Measurements from ENCODE around the gene AMPH.

Gene AMPH

DNA sequence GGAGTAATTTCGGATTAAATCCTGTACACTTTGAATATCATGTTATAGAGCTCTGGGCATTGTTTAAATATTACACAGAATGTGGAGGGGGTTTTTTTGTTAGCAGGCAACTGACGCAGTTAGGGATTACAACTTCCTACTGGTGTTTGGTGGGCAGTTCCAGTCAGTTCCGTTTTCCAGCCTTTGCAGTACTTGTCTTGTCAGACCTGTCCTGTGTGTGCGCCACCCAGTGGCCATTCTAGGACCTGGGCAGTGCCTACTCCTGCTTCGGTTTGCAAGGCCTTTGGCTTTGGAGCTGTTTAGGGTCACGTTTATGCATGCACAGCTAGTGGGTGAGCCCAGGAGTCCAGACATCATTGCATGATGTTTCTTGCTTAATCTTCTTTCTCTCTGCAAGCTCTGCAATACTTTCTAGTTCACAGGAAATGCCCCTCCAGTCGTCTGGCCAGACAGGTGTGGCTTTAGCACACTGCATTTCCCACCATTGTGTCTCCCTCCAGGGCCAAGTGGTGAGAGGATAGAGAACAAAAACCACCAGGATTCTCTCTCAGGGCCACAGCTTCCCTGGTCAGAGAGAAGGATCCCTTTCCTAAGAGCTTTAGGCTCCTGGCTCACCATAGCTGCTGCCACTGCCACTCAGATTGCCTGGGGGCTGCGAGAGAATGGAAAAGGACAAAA is 261.2 kb downstream of the AMPH start:
- H2AFZ ChIP-seq (ENCODE audit: low read depth, low read length, severe bottlenecking) = no peak overlapping the region
- H3K4me2 ChIP-seq (ENCODE audit: low read depth, low read length, poor library complexity, severe bottlenecking) = no peak overlapping the region
- no peaks in the 10 kb centered on the region for H3K9me2 ChIP-seq (replicated peaks; ENCODE audit: insufficient read depth, low read length)
- no peak overlapping the region for H3K27ac ChIP-seq (ENCODE audit: low read depth, low read length)
- no peaks in the 10 kb centered on the region for H3K9me3 ChIP-seq (ENCODE audit: insufficient read depth, low read length)
- no peaks in the 10 kb centered on the region for H3F3A ChIP-seq (ENCODE audit: insufficient read depth)
- H4K20me1 ChIP-seq (ENCODE audit: low read depth, low read length) = no peaks in the 10 kb centered on the region
- TF ChIP-seq, protein P1, sequence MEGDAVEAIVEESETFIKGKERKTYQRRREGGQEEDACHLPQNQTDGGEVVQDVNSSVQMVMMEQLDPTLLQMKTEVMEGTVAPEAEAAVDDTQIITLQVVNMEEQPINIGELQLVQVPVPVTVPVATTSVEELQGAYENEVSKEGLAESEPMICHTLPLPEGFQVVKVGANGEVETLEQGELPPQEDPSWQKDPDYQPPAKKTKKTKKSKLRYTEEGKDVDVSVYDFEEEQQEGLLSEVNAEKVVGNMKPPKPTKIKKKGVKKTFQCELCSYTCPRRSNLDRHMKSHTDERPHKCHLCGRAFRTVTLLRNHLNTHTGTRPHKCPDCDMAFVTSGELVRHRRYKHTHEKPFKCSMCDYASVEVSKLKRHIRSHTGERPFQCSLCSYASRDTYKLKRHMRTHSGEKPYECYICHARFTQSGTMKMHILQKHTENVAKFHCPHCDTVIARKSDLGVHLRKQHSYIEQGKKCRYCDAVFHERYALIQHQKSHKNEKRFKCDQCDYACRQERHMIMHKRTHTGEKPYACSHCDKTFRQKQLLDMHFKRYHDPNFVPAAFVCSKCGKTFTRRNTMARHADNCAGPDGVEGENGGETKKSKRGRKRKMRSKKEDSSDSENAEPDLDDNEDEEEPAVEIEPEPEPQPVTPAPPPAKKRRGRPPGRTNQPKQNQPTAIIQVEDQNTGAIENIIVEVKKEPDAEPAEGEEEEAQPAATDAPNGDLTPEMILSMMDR (IDR thresholded peaks at IDR 0.05; ENCODE audit: insufficient read depth, low read length, poor library complexity, severe bottlenecking) = peak; percentile 50
- no peak for TF ChIP-seq EZH2phosphoT487 (conservative IDR thresholded peaks at IDR 0.05; ENCODE audit: low read length)
- no peaks in the 10 kb centered on the region for H3K27me3 ChIP-seq (ENCODE audit: low read length)
- H3K9ac ChIP-seq (ENCODE audit: low read length) = no peak overlapping the region
- H3K79me2 ChIP-seq (ENCODE audit: insufficient read depth, low read length) = no peaks in the 10 kb centered on the region
- no peak overlapping the region for H3K4me3 ChIP-seq (ENCODE audit: insufficient read depth, low read length, poor library complexity, severe bottlenecking)
- H3K36me3 ChIP-seq (ENCODE audit: low read length) = no peaks in the 10 kb centered on the region

DNA sequence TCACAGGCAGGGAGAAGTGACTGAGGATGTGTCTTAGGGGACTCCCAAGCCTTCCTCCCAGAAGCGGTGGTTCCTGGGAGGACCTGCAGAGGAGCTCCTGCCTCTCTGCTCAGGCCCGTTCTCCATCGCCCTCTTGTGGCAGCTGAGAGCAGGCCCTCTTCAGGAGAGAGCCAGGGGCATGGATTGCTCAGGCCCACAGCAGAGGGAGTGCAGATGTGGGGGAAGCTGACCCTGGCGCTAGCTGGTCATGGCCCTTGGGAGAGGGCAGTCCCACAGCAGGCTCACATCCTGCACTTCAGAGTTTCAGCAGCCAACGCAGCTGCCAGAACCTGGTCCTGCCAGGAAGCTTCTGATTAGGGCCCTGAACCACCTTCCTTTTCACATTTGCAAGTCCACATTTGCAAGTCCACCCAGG is 263.0 kb downstream of the AMPH start:
- Histone ChIP-seq H3K4me3 (ENCODE audit: insufficient read depth, low read length, poor library complexity, severe bottlenecking) (no peak overlapping the region), H3K27ac (ENCODE audit: low read depth, low read length) (no peak overlapping the region), H3K9ac (ENCODE audit: low read length) (no peak overlapping the region), H3K79me2 (ENCODE audit: insufficient read depth, low read length) (no peaks in the 10 kb centered on the region), H3F3A (ENCODE audit: insufficient read depth) (no peaks in the 10 kb centered on the region), H3K36me3 (ENCODE audit: low read length) (no peaks in the 10 kb centered on the region), H3K9me3 (ENCODE audit: insufficient read depth, low read length) (no peaks in the 10 kb centered on the region), H2AFZ (ENCODE audit: low read depth, low read length, severe bottlenecking) (no peak overlapping the region), H3K27me3 (ENCODE audit: low read length) (no peaks in the 10 kb centered on the region), H3K9me2 (replicated peaks; ENCODE audit: insufficient read depth, low read length) (no peaks in the 10 kb centered on the region), H3K4me2 (ENCODE audit: low read depth, low read length, poor library complexity, severe bottlenecking) (no peak overlapping the region), H4K20me1 (ENCODE audit: low read depth, low read length) (no peaks in the 10 kb centered on the region)
- TF ChIP-seq, protein P1 (IDR thresholded peaks at IDR 0.05; ENCODE audit: insufficient read depth, low read length, poor library complexity, severe bottlenecking) = peak; percentile 88
- TF ChIP-seq EZH2phosphoT487 (conservative IDR thresholded peaks at IDR 0.05; ENCODE audit: low read length) = no peak

DNA sequence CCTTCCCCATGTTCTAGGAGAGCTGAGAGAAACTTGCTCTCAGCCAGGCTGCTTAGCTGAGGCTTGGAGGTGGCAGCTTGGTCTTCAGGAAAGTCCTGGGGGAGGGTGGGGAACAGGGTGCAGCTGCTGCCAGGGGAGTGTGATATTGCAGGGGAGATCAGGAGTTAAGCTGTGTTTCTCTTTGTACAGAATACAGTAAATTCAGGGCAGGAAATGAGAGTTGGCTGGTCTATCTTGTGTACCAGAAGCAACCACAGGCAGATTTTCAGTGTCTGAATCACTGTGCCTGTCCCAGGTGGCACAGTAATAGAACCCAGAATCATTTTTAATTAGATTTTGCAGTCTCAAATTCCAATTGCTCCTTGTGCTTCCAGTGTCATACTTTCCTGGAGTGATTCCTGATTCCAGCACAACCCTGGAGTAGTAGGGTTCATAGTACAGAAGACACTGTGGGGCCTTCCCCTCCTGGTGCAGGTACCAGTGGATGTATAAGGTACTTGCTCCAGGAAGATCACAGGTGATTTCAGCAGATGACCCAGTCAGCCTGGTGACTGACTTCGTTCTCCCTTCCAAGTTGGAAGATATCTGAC is 263.8 kb downstream of the AMPH start:
- H3K4me3 ChIP-seq (ENCODE audit: insufficient read depth, low read length, poor library complexity, severe bottlenecking) = no peak overlapping the region
- no peaks in the 10 kb centered on the region for H4K20me1 ChIP-seq (ENCODE audit: low read depth, low read length)
- no peaks in the 10 kb centered on the region for H3K27me3 ChIP-seq (ENCODE audit: low read length)
- H3K36me3 ChIP-seq (ENCODE audit: low read length) = no peaks in the 10 kb centered on the region
- no peak overlapping the region for H3K9ac ChIP-seq (ENCODE audit: low read length)
- no peak overlapping the region for H3K27ac ChIP-seq (ENCODE audit: low read depth, low read length)
- no peaks in the 10 kb centered on the region for H3K9me3 ChIP-seq (ENCODE audit: insufficient read depth, low read length)
- TF ChIP-seq, protein P1 (IDR thresholded peaks at IDR 0.05; ENCODE audit: insufficient read depth, low read length, poor library complexity, severe bottlenecking) = no peak
- TF ChIP-seq EZH2phosphoT487 (conservative IDR thresholded peaks at IDR 0.05; ENCODE audit: low read length) = no peak
- H2AFZ ChIP-seq (ENCODE audit: low read depth, low read length, severe bottlenecking) = no peak overlapping the region
- H3K4me2 ChIP-seq (ENCODE audit: low read depth, low read length, poor library complexity, severe bottlenecking) = no peak overlapping the region
- H3K9me2 ChIP-seq (replicated peaks; ENCODE audit: insufficient read depth, low read length) = no peaks in the 10 kb centered on the region
- H3F3A ChIP-seq (ENCODE audit: insufficient read depth) = no peaks in the 10 kb centered on the region
- H3K79me2 ChIP-seq (ENCODE audit: insufficient read depth, low read length) = no peaks in the 10 kb centered on the region

Data from SU-DHL-6 (cell line).